Measurements from ENCODE around the gene SORCS2. TPM values are rescaled to one million over a fixed set of nuclear protein-coding genes. Genes with fewer than 3 reads are reported as not detected.

The SORCS2 gene
- total RNA-seq, 2 donors from 2014 or later = 1.5 to 1.7 TPM

GRCh38 chr4:7697821-7698220 lies 505.5 kb downstream of the SORCS2 start:
- no peak for TF ChIP-seq CTCF (IDR thresholded peaks at IDR 0.05)
- Histone ChIP-seq H3K36me3 (no peaks in the 10 kb centered on the region), H3K27me3 (no peaks in the 10 kb centered on the region), H3K9me3 (no peaks in the 10 kb centered on the region), H3K4me1 (no peaks in the 10 kb centered on the region), H3K27ac (no peak overlapping the region), H3K4me3 (no peak overlapping the region)
- DNase-seq (ENCODE audit: low spot score) = no peak

GRCh38 chr4:7698584-7698983 lies 506.2 kb downstream of the SORCS2 start:
- Histone ChIP-seq H3K9me3 (no peaks in the 10 kb centered on the region), H3K27ac (no peak overlapping the region), H3K4me3 (no peak overlapping the region)

GRCh38 chr4:7699031-7699430 lies 506.7 kb downstream of the SORCS2 start:
- no peak for DNase-seq (ENCODE audit: low spot score)
- no peak overlapping the region for H3K27ac ChIP-seq

More at GRCh38 chr4:7698584-7698983, 506.2 kb downstream of the SORCS2 start:
- no peaks in the 10 kb centered on the region for H3K36me3 ChIP-seq
- TF ChIP-seq CTCF (IDR thresholded peaks at IDR 0.05) = no peak
- no peak for DNase-seq (ENCODE audit: low spot score)
- H3K4me1 ChIP-seq = no peaks in the 10 kb centered on the region
- H3K27me3 ChIP-seq = no peaks in the 10 kb centered on the region

GRCh38 chr4:7699825-7700224 lies 507.5 kb downstream of the SORCS2 start:
- no peak for DNase-seq (ENCODE audit: low spot score)
- Histone ChIP-seq H3K4me1 (no peaks in the 10 kb centered on the region), H3K4me3 (no peak overlapping the region), H3K36me3 (no peaks in the 10 kb centered on the region), H3K9me3 (no peaks in the 10 kb centered on the region), H3K27ac (no peak overlapping the region), H3K27me3 (no peaks in the 10 kb centered on the region)
- TF ChIP-seq CTCF (IDR thresholded peaks at IDR 0.05) = no peak

More at GRCh38 chr4:7699031-7699430, 506.7 kb downstream of the SORCS2 start:
- Histone ChIP-seq H3K4me1 (no peaks in the 10 kb centered on the region), H3K27me3 (no peaks in the 10 kb centered on the region), H3K9me3 (no peaks in the 10 kb centered on the region), H3K4me3 (no peak overlapping the region), H3K36me3 (no peaks in the 10 kb centered on the region)
- no peak for TF ChIP-seq CTCF (IDR thresholded peaks at IDR 0.05)

GRCh38 chr4:7700665-7701064 lies 508.3 kb downstream of the SORCS2 start:
- no peak for TF ChIP-seq CTCF (IDR thresholded peaks at IDR 0.05)
- no peaks in the 10 kb centered on the region for H3K27me3 ChIP-seq
- no peaks in the 10 kb centered on the region for H3K4me1 ChIP-seq
- H3K9me3 ChIP-seq = no peaks in the 10 kb centered on the region
- DNase-seq (ENCODE audit: low spot score) = no peak
- H3K36me3 ChIP-seq = no peaks in the 10 kb centered on the region
- no peak overlapping the region for H3K4me3 ChIP-seq
- no peak overlapping the region for H3K27ac ChIP-seq

GRCh38 chr4:7701866-7702649 lies 509.7 kb downstream of the SORCS2 start:
- no peaks in the 10 kb centered on the region for H3K36me3 ChIP-seq
- DNase-seq (ENCODE audit: low spot score) = no peak
- no peaks in the 10 kb centered on the region for H3K27me3 ChIP-seq
- TF ChIP-seq CTCF (IDR thresholded peaks at IDR 0.05) = no peak
- H3K27ac ChIP-seq = no peak overlapping the region
- H3K4me1 ChIP-seq = no peaks in the 10 kb centered on the region
- no peak overlapping the region for H3K4me3 ChIP-seq
- no peaks in the 10 kb centered on the region for H3K9me3 ChIP-seq
